GM19452 (cell line): ENCODE results near the gene NIPAL1.

ENCODE experiments used
- ATAC-seq: cut with Tn5 transposase; IDR thresholded peaks from one replicate; pipeline ENCODE4 v1.9.1; 2021; ENCODE audit not compliant: unreplicated experiment

NIPAL1 gene

GRCh38 chr4:48025005-48025404 lies 8.4 kb downstream of the NIPAL1 start:
- no peak for ATAC-seq

DNA sequence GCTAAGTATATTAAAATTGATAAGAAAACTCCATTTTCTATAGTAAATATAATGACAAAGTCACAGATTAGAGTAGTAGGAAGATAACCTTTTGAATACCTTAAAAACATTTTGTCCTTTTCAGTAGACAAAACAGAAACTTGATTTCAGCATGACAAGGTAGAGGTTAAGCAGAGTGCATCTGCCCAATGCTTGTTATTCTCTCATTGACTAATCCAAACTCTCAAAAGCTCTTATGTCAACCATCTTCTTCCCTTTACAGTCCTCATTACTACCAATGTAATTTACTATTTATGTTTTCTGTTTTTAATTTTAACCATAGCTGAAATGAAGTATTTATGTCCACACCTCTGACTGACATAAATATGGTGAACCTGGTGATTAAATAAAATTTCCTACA lies 11.1 kb downstream of the NIPAL1 start:
- ATAC-seq = peak; percentile 64

- no peak for ATAC-seq
Measured at GRCh38 chr4:48028696-48029095, 12.1 kb downstream of the NIPAL1 start.

DNA sequence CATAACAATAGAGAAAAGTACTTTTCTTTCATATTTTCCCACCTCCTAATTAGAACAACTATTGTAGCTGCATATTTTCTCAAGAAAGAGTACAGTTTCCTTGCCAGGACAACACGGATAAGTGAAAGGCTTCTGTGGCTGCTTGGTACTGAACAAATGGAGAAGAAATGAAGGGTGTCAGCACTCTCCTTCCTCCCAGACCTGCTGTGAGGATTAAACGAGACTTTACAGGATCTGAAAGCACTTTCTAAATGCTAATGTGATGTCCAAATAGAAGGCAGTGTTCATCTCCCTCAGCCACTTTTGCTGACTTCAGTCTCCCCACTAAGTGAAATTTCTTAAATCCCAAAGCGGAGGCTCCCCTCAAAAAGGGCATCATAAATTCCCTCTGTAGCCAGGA lies 13.9 kb downstream of the NIPAL1 start:
- ATAC-seq = no peak

DNA sequence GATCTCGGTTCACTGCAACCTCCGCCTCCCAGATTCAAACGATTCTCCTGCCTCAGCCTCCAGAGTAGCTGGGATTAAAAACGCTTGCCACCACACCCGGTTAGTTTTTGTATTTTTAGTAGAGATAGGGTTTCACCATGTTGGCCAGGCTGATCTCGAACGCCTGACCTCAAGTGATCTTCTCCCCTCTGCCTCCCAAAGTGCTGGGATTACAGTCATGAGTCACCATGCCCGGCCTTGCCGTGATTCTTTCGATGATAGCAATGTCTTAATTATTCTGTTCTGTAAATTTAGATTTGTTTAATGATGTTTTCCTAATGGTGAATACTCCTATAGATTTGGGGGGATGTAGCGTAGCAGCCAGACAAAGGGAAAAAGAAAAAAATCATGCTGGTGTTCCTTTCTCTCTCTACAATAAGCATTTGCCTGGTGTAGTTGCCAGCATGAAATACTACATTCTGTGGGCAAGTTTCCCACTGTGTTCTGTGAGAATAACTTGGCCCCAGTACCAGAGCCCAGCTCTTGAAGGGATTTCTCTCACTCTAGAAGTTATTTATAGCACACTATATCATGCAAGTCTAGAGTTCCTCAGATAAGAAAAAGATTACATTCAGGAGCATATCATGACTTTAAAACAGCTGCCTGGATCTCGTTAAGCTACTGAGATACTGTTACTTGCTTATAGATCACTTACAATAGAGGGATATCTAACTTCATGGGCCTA lies 15.4 kb downstream of the NIPAL1 start:
- ATAC-seq = no peak

- no peak for ATAC-seq
Measured at GRCh38 chr4:48032721-48033120, 16.1 kb downstream of the NIPAL1 start.

GRCh38 chr4:48033412-48033811 lies 16.8 kb downstream of the NIPAL1 start:
- ATAC-seq = no peak

DNA sequence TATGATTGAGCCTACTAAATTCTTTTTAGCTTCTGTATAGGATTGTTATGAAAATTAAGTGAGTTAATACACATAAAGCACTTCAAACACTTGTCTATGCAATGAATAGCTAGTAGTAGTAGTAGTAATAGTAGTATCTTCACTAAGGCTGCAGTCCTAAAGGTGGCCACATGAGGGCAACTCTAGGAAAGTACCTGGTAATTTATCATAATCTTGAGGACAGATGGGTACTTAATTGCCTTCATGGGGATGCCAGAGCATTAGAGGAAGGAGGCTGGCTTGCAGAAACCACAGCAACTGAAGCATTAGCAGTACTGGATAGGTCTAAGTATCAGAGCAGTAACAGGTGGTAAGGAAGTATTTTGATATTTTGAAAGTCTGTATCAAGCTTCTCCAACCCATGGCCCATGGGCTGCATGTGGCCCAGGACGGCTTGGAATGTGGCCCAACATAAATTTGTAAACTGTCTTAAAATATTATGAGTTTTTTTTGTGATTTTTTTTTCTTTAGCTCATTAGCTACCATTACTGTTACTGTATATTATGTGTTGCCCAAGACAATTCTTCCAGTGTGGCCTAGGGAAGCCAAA lies 17.3 kb downstream of the NIPAL1 start:
- no peak for ATAC-seq

- ATAC-seq = no peak
Measured at GRCh38 chr4:48035952-48036351, 19.4 kb downstream of the NIPAL1 start.

DNA sequence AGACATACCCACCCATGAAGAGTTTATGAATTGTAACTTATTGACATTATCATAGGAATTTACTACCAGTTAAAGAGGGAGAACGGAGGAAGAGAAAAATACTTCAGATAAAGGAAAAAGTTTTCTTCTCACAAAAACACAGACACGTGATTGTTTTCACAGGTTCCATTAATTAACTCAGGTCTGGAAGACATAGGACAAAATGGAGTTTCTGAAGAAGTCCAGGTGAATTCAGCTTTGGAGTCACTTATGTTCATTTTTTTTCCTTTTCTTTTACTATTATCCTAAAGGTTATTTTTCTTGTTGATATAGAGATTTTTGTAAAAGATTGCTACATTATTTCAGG lies 20.5 kb downstream of the NIPAL1 start:
- ATAC-seq = no peak

- no peak for ATAC-seq
Measured at GRCh38 chr4:48038666-48039065, 22.1 kb downstream of the NIPAL1 start.

- ATAC-seq = no peak
Measured at GRCh38 chr4:48039561-48039960, 23.0 kb downstream of the NIPAL1 start.

DNA sequence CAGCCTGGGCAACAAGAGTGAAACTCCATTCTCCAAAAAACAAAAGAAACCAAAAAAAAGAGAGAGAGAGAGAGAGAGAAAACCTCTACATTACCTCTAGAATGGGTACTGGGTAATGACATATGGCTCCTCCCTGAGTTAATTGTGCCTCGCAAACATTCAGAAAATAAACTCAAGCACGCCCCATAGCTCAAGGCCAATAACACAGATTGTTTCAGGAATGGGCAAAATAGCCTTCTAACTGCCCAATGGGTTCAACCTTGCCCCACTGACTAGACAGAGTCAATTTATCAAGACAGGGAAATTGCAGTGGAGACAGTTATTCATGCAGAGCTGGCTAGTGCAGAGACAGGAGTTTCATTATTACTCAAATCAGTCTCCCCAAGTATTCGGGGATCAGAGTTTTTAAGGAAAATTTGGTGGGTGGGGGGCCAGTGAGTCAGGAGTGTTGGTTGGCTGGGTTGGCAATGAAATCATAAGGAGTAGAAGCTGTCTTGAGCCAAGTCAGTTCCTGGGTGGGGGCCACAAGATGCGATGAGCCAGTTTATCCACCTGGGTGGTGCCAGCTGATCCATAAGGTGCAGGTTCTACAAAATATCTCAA lies 25.1 kb downstream of the NIPAL1 start:
- ATAC-seq = no peak

DNA sequence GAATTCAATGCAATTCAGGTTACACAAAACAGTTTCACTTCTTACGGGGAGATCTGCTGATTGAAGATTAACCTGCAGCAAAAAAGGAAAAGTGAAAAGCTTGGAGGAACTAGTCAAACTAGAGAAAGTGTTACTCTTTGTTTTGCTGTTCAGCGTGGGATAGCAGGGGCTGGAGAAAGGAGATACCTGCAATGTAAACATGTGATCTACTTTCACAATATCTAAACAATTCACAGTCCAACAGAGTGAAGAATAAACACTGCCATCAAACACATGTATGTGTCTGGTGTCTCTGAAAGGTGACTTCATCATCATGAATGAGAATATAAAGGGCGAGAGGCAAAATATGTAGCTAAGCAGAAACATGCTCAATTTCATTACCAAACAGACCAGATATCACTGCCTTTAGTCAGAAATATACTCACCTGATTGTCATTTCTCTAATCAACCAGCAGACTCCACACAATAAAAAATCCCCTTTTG lies 26.4 kb downstream of the NIPAL1 start:
- peak; percentile 42 for ATAC-seq

- ATAC-seq = no peak
Measured at GRCh38 chr4:48043504-48043903, 26.9 kb downstream of the NIPAL1 start.

DNA sequence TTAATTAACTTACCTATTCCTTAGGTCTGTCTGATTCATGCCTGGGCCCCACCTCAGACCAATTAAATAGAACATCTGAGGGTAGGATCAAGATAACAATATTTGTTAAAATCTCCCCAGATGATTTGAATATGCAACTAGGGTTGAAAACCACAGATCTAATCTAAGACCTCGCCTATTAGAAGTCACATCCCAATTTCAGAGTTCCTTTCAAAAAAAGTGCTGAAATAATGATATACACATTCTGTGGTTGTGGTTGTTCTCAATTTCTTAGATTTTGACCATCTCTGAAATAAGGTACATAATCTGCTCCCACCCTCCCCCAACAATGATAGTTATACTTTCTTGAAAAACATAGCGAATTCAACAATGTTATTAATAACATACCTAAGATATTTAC lies 27.7 kb downstream of the NIPAL1 start:
- no peak for ATAC-seq

DNA sequence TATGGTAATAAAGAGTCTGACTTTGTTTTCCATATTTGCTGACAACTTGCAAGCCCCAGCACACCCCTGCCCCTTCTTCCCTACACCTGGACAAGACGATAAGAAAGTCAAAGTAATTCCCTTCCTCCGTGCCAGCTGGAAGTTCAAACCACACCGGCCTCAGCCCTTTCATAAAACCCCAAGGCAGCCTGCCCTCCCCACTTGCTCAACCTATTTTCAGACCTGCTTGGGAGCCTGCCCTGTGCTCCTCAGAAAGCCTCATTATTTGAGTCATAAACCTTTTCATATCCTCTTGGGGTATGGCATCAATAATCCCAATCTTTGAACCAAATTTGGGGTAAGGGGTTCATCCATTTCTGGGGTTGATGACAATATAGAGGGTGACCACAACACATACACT lies 29.5 kb downstream of the NIPAL1 start:
- ATAC-seq = no peak

DNA sequence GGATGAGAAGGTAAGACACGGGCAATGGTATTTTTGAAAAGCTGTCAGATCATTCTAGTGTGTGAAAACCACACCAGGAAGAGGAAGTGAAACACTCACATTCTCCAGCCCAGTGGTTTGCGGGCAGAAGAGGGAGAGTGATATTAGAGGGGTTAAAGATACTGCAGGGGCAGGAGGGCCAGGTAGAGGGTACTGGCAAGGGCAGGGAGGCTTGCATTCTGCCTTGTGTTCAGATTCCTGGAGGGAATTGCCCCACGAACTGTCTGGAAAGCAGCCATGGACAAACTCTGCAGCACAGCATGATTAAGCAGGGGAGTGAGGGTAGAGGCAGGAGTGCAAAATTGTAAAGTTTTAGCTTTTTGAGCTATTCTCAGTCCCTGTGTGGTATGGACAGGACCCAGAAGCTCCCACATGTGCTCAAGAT lies 30.9 kb downstream of the NIPAL1 start:
- ATAC-seq = peak; percentile 97

- peak; percentile 11 for ATAC-seq
Measured at GRCh38 chr4:48047896-48048295, 31.3 kb downstream of the NIPAL1 start.

DNA sequence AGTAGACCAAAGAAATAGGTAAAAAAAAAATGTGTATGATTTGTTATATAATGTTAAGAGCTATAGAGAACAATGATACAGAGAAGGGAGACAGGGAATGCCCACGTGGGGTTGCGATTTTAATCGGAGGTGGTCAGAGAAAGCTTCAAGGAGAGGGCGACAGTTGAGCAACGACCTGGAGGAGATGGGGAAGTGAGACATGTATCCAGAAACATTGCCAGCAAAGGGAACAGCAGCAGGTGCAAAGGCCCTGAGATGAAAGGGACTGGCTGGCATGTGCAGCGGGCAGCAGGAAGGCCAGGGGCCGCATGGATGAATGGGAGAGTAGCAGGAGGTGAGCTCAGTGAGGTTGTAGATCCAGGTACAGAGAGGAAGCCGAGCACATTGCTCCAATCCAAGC lies 32.9 kb downstream of the NIPAL1 start:
- no peak for ATAC-seq

- ATAC-seq = no peak
Measured at GRCh38 chr4:48051078-48051477, 34.5 kb downstream of the NIPAL1 start.
